Spinal cord (tissue), 10 donors: ENCODE data around the gene CSTF1. TPM values are rescaled to one million over a fixed set of nuclear protein-coding genes. Genes with fewer than 3 reads are reported as not detected.

Source experiments
- DNase-seq, 6 donors: peaks; one replicate each; pipeline versions ENCODE4 v3.0.0 to v3.0.0-alpha.2; 2013 to 2015; ENCODE audit warnings: low spot score in 6 of 6, low read depth in 4 of 6
- H3K27ac ChIP-seq: one replicate; pipeline ENCODE4 v1.5.1; 2013; ENCODE audit warnings: low read depth, low read length, control low read depth
- H3K27me3 ChIP-seq: one replicate; pipeline ENCODE4 v1.6.1; 2013; ENCODE audit warnings: low read length; ENCODE audit not compliant: control insufficient read depth, insufficient read depth
- H3K36me3 ChIP-seq: one replicate; pipeline ENCODE4 v1.6.1; 2013; ENCODE audit warnings: low read length; ENCODE audit not compliant: control insufficient read depth, insufficient read depth
- H3K4me1 ChIP-seq: one replicate; pipeline ENCODE4 v1.6.1; 2013; ENCODE audit warnings: low read length; ENCODE audit not compliant: control insufficient read depth, insufficient read depth
- H3K4me3 ChIP-seq: one replicate; pipeline ENCODE4 v1.5.1; 2013; ENCODE audit warnings: low read depth, low read length, control low read depth
- H3K9me3 ChIP-seq: one replicate; pipeline ENCODE4 v1.6.1; 2013; ENCODE audit warnings: low read length; ENCODE audit not compliant: control insufficient read depth, insufficient read depth
- WGBS: methylation state at CpG from one replicate; pipeline ENCODE4 v1.1.5; 2013; ENCODE audit warnings: missing lambda C conversion rate; ENCODE audit not compliant: insufficient coverage; 5-methylcytosine and 5-hydroxymethylcytosine counted together
- polyA plus RNA-seq, 2 donors: library from polyadenylated mRNA; unstranded; fragments of 120-200 nt; gene quantifications; one replicate each; pipeline ENCODE4 v1.2.1, GENCODE V29; 2013; ENCODE audit not compliant: insufficient read length in 2 of 2
- total RNA-seq, 2 donors: library from RNA; depleted of rRNA in 1 of 2; stranded (reverse); fragments of 120-200 nt in 1 of 2; fragments of >200 nt in 1 of 2; gene quantifications; one replicate each; pipeline versions ENCODE4 v1.2.3 to v1.2.4, GENCODE V29; 2013 to 2014
- donor health status: healthy.

Gene CSTF1
- total and polyA plus RNA-seq, 4 donors: 24.1 to 36.0 (median 28.9) TPM

- H3K27ac ChIP-seq: no peak overlapping the region
- 88% methylated on average over 4 of the region's 6 CpGs for WGBS
Measured at GRCh38 chr20:56363491-56363890, 29.0 kb upstream of the CSTF1 start.

GRCh38 chr20:56368351-56369134 lies 23.9 kb upstream of the CSTF1 start:
- H3K27me3 ChIP-seq: no peaks in the 10 kb centered on the region
- no peak overlapping the region for H3K4me3 ChIP-seq
- H3K27ac ChIP-seq: no peak overlapping the region
- H3K36me3 ChIP-seq: peaks cover 10% of the 10 kb centered on the region
- no peaks in the 10 kb centered on the region for H3K4me1 ChIP-seq
- no peaks in the 10 kb centered on the region for H3K9me3 ChIP-seq
- no peak for DNase-seq
- 26% methylated on average over 2 of the region's 6 CpGs for WGBS

More at GRCh38 chr20:56363491-56363890, 29.0 kb upstream of the CSTF1 start:
- no peak overlapping the region for H3K4me3 ChIP-seq
- DNase-seq: no peak
- H3K27me3 ChIP-seq: no peaks in the 10 kb centered on the region
- peaks cover 25% of the 10 kb centered on the region for H3K36me3 ChIP-seq
- no peaks in the 10 kb centered on the region for H3K9me3 ChIP-seq
- H3K4me1 ChIP-seq: peaks cover 24% of the 10 kb centered on the region

GRCh38 chr20:56369179-56369578 lies 23.3 kb upstream of the CSTF1 start:
- peak in 1 of 6 donors; percentile 24 for DNase-seq
- no CpG with 5 or more reads among the region's 4 CpGs for WGBS
- H3K9me3 ChIP-seq: no peaks in the 10 kb centered on the region
- peaks cover 10% of the 10 kb centered on the region for H3K36me3 ChIP-seq
- no peaks in the 10 kb centered on the region for H3K4me1 ChIP-seq
- H3K4me3 ChIP-seq: no peak overlapping the region
- H3K27me3 ChIP-seq: no peaks in the 10 kb centered on the region
- no peak overlapping the region for H3K27ac ChIP-seq

- no peaks in the 10 kb centered on the region for H3K4me1 ChIP-seq
- DNase-seq: no peak
- H3K4me3 ChIP-seq: no peak overlapping the region
- 100% methylated on average over 6 of the region's 11 CpGs for WGBS
- H3K9me3 ChIP-seq: no peaks in the 10 kb centered on the region
- no peak overlapping the region for H3K27ac ChIP-seq
- no peaks in the 10 kb centered on the region for H3K27me3 ChIP-seq
- H3K36me3 ChIP-seq: peaks cover 4% of the 10 kb centered on the region
Measured at GRCh38 chr20:56371977-56372376, 20.5 kb upstream of the CSTF1 start.

GRCh38 chr20:56372850-56373249 lies 19.6 kb upstream of the CSTF1 start:
- H3K4me3 ChIP-seq: no peak overlapping the region
- H3K27ac ChIP-seq: no peak overlapping the region
- H3K4me1 ChIP-seq: no peaks in the 10 kb centered on the region
- H3K27me3 ChIP-seq: no peaks in the 10 kb centered on the region
- 100% methylated on average over 1 of the region's 1 CpG for WGBS
- no peak for DNase-seq
- H3K9me3 ChIP-seq: no peaks in the 10 kb centered on the region
- H3K36me3 ChIP-seq: peaks cover 5% of the 10 kb centered on the region

GRCh38 chr20:56373942-56374341 lies 18.5 kb upstream of the CSTF1 start:
- H3K27me3 ChIP-seq: no peaks in the 10 kb centered on the region
- no peak overlapping the region for H3K27ac ChIP-seq
- peaks cover 6% of the 10 kb centered on the region for H3K36me3 ChIP-seq
- no CpG with 5 or more reads among the region's 1 CpG for WGBS
- H3K9me3 ChIP-seq: no peaks in the 10 kb centered on the region
- H3K4me1 ChIP-seq: no peaks in the 10 kb centered on the region
- DNase-seq: no peak
- no peak overlapping the region for H3K4me3 ChIP-seq

DNA sequence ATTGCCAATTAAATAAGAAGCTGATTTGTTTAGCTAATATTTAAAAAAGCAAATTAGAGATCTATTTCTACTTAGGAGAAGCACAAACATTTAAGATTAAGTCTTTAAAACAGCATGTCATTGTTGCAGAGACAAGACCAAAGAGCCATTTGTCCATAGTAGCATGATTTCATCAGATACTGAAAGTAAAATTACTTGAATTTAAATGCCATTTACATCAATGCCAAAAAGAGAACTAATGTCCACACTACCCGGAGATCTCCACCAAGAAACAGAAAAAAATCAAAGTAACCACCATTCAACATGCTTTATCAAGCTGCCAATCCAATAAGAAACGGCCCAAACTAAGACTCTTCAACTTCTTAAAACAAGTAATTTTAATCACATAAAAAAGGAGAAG lies 16.1 kb upstream of the CSTF1 start:
- no peaks in the 10 kb centered on the region for H3K9me3 ChIP-seq
- no peaks in the 10 kb centered on the region for H3K27me3 ChIP-seq
- H3K4me1 ChIP-seq: no peaks in the 10 kb centered on the region
- H3K4me3 ChIP-seq: no peak overlapping the region
- DNase-seq: no peak
- H3K27ac ChIP-seq: no peak overlapping the region
- 89% methylated on average over 2 of the region's 2 CpGs for WGBS
- H3K36me3 ChIP-seq: peaks cover 6% of the 10 kb centered on the region

GRCh38 chr20:56378386-56378785 lies 14.1 kb upstream of the CSTF1 start:
- Histone ChIP-seq H3K27ac (no peak overlapping the region), H3K27me3 (no peaks in the 10 kb centered on the region), H3K36me3 (peaks cover 11% of the 10 kb centered on the region), H3K9me3 (no peaks in the 10 kb centered on the region), H3K4me1 (no peaks in the 10 kb centered on the region), H3K4me3 (no peak overlapping the region)
- 100% methylated on average over 1 of the region's 3 CpGs for WGBS
- DNase-seq: peak in 1 of 6 donors; percentile 65

- no CpG with 5 or more reads among the region's 1 CpG for WGBS
- Histone ChIP-seq H3K27me3 (no peaks in the 10 kb centered on the region), H3K36me3 (peaks cover 15% of the 10 kb centered on the region), H3K27ac (no peak overlapping the region), H3K4me3 (no peak overlapping the region), H3K9me3 (no peaks in the 10 kb centered on the region), H3K4me1 (no peaks in the 10 kb centered on the region)
- DNase-seq: no peak
Measured at GRCh38 chr20:56380375-56380774, 12.1 kb upstream of the CSTF1 start.

DNA sequence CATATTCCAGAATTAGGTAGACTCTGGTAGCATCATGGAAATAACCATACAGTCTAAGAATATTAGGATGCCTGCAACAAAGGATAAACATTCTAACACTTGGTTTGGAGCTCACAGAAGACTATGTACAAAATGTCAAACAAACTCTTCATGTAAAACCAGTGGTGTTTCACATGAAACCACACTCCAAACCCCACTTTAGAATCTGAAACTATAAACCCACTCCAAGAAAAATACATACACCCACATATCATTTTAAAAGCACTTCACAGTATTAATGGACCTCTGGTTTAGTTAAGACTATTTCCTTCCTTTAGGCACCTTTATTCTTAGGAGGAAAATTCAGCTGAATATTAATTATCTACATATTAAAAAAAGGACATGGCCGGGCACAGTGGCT lies 10.9 kb upstream of the CSTF1 start:
- Histone ChIP-seq H3K9me3 (no peaks in the 10 kb centered on the region), H3K4me3 (no peak overlapping the region), H3K27ac (no peak overlapping the region), H3K27me3 (no peaks in the 10 kb centered on the region), H3K36me3 (peaks cover 18% of the 10 kb centered on the region), H3K4me1 (no peaks in the 10 kb centered on the region)
- WGBS: no CpG with 5 or more reads among the region's 1 CpG
- no peak for DNase-seq
